ENCODE measurements around the gene TANC1. TPM values are rescaled to one million over a fixed set of nuclear protein-coding genes. Genes with fewer than 3 reads are reported as not detected.

TANC1 gene
- total RNA-seq, 1 experiment from 2014 or later = 21.1 TPM

DNA sequence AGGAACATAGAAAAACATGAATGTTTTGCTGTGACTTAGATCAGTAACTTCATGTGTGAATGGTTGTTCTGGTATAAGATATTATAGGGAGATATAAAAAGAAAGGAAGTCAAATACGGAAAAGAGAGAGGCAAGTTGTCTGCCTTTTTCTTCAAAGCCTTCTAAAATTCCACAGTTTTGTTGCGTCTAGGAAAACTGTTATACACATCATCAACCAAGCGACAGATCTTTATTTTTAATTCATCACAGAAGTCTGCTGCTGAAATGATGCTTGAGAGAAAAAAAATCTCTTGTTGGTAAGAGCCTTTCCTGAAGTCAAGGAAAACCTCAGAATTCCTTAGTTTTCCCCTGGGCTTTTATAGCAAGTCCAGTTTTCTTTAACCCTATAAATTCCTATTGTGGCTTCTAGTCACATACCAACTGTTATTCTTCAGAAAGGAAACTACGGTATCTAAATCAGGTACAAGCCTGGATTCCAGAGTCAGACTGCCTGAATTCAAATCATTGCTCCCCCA, 36.3 kb upstream of the TANC1 start:
- intact Hi-C loops (cut with micrococcal nuclease; ENCODE audit: unreplicated experiment) = no loop called here
- peaks cover 8% of the 10 kb centered on the region for H3K9me3 Mint-ChIP-seq (ENCODE audit: unreplicated experiment)
- H3K4me3 Mint-ChIP-seq (ENCODE audit: unreplicated experiment) = no peak overlapping the region
- no peak for DNase-seq
- CTCF ChIA-PET = no interaction called here
- no peak overlapping the region for H3K27ac Mint-ChIP-seq (ENCODE audit: unreplicated experiment)
- POLR2A ChIA-PET = no interaction called here
- no TSS peak for BruUV-seq (replicated peaks)
- no peaks in the 10 kb centered on the region for H3K36me3 Mint-ChIP-seq (ENCODE audit: insufficient read depth, unreplicated experiment)
- TF ChIP-seq, protein P1, sequence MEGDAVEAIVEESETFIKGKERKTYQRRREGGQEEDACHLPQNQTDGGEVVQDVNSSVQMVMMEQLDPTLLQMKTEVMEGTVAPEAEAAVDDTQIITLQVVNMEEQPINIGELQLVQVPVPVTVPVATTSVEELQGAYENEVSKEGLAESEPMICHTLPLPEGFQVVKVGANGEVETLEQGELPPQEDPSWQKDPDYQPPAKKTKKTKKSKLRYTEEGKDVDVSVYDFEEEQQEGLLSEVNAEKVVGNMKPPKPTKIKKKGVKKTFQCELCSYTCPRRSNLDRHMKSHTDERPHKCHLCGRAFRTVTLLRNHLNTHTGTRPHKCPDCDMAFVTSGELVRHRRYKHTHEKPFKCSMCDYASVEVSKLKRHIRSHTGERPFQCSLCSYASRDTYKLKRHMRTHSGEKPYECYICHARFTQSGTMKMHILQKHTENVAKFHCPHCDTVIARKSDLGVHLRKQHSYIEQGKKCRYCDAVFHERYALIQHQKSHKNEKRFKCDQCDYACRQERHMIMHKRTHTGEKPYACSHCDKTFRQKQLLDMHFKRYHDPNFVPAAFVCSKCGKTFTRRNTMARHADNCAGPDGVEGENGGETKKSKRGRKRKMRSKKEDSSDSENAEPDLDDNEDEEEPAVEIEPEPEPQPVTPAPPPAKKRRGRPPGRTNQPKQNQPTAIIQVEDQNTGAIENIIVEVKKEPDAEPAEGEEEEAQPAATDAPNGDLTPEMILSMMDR (IDR thresholded peaks at IDR 0.05; ENCODE audit: insufficient read depth in 1 of 2, low read depth in 1 of 2, low read length in 1 of 2, severe bottlenecking in 1 of 2, unreplicated experiment in 1 of 2) = no peak
- Histone ChIP-seq H3K36me3 (ENCODE audit: control insufficient read depth, insufficient read depth, low read length) (no peaks in the 10 kb centered on the region), H3K4me3 (ENCODE audit: low read depth, low read length) (no peak overlapping the region), H3K27me3 (replicated peaks; ENCODE audit: control insufficient read depth, insufficient read depth, low read length) (no peaks in the 10 kb centered on the region), H3K4me1 (peaks cover 7% of the 10 kb centered on the region; the same call in 1 of the 2 replicates), H3K9me3 (no peaks in the 10 kb centered on the region)
- peaks cover 10% of the 10 kb centered on the region for H3K4me1 Mint-ChIP-seq (ENCODE audit: low read depth, unreplicated experiment)
- H3K27me3 Mint-ChIP-seq (ENCODE audit: insufficient read depth, unreplicated experiment) = no peaks in the 10 kb centered on the region

DNA sequence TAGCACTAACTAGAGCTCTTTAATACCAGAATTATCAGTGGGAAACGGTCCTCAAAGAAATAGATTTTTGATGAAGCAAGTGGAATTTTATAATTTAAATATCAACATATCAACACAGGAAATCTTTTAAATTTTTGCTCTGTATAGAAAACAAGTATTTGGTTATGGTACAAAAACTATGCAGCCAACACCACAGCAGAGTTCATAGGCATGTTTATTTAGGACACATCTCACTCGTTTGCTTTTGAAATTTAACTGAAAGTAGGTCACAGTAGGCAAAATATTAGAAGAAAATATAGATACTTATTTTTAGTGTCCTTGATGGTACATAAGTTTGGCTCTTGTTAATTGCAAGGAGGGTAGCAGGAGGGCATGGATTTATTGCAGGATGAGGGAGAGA, 34.3 kb upstream of the TANC1 start:
- Mint-ChIP-seq H3K9me3 (ENCODE audit: unreplicated experiment) (peaks cover 8% of the 10 kb centered on the region), H3K27ac (ENCODE audit: unreplicated experiment) (no peak overlapping the region), H3K27me3 (ENCODE audit: insufficient read depth, unreplicated experiment) (no peaks in the 10 kb centered on the region), H3K4me3 (ENCODE audit: unreplicated experiment) (no peak overlapping the region), H3K36me3 (ENCODE audit: insufficient read depth, unreplicated experiment) (no peaks in the 10 kb centered on the region), H3K4me1 (ENCODE audit: low read depth, unreplicated experiment) (peaks cover 5% of the 10 kb centered on the region)
- no TSS peak for BruUV-seq (replicated peaks)
- no peak for DNase-seq
- CTCF ChIA-PET = no interaction called here
- TF ChIP-seq, protein P1 (IDR thresholded peaks at IDR 0.05; ENCODE audit: insufficient read depth in 1 of 2, low read depth in 1 of 2, low read length in 1 of 2, severe bottlenecking in 1 of 2, unreplicated experiment in 1 of 2) = no peak
- Histone ChIP-seq H3K4me1 (peaks cover 1% of the 10 kb centered on the region; the same call in 1 of the 2 replicates), H3K36me3 (ENCODE audit: control insufficient read depth, insufficient read depth, low read length) (no peaks in the 10 kb centered on the region), H3K27me3 (replicated peaks; ENCODE audit: control insufficient read depth, insufficient read depth, low read length) (no peaks in the 10 kb centered on the region), H3K4me3 (ENCODE audit: low read depth, low read length) (no peak overlapping the region), H3K9me3 (no peaks in the 10 kb centered on the region)
- intact Hi-C loops (cut with micrococcal nuclease; ENCODE audit: unreplicated experiment) = no loop called here
- POLR2A ChIA-PET = no interaction called here

DNA sequence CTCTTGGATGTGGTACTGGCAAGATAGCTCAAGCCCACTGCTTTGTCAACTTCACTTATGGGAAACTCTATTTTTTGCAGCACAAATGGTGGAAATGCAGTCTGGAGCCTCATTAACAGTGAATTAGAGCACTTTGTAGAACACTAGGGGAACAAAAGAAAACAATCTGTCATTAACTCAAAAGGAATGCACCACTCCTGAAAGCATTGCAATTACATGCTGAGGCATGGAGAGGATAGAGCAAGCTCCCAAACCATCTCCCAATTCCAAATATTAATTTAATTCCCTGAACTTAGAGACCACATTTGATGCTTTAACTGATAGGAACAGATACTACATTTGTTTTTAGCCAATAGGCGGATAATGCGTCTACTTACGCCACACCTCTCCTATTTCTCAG, 32.8 kb upstream of the TANC1 start:
- no TSS peak for BruUV-seq (replicated peaks)
- H3K36me3 Mint-ChIP-seq (ENCODE audit: insufficient read depth, unreplicated experiment) = no peaks in the 10 kb centered on the region
- no peaks in the 10 kb centered on the region for H3K4me1 Mint-ChIP-seq (ENCODE audit: low read depth, unreplicated experiment)
- H3K27me3 Mint-ChIP-seq (ENCODE audit: insufficient read depth, unreplicated experiment) = no peaks in the 10 kb centered on the region
- ChIA-PET CTCF (no interaction called here), POLR2A (no interaction called here)
- no peak overlapping the region for H3K27ac Mint-ChIP-seq (ENCODE audit: unreplicated experiment)
- DNase-seq = no peak
- no peaks in the 10 kb centered on the region for H3K9me3 ChIP-seq
- H3K4me3 ChIP-seq (ENCODE audit: low read depth, low read length) = no peak overlapping the region
- no peaks in the 10 kb centered on the region for H3K4me1 ChIP-seq
- intact Hi-C loops (cut with micrococcal nuclease; ENCODE audit: unreplicated experiment) = no loop called here
- H3K9me3 Mint-ChIP-seq (ENCODE audit: unreplicated experiment) = no peaks in the 10 kb centered on the region
- H3K27me3 ChIP-seq (replicated peaks; ENCODE audit: control insufficient read depth, insufficient read depth, low read length) = no peaks in the 10 kb centered on the region
- TF ChIP-seq, protein P1 (IDR thresholded peaks at IDR 0.05; ENCODE audit: insufficient read depth in 1 of 2, low read depth in 1 of 2, low read length in 1 of 2, severe bottlenecking in 1 of 2, unreplicated experiment in 1 of 2) = no peak
- no peaks in the 10 kb centered on the region for H3K36me3 ChIP-seq (ENCODE audit: control insufficient read depth, insufficient read depth, low read length)
- H3K4me3 Mint-ChIP-seq (ENCODE audit: unreplicated experiment) = no peak overlapping the region

All from Caco-2 (cell line).